ENCODE measurements around the gene LIPC. TPM values are rescaled to one million over a fixed set of nuclear protein-coding genes. Genes with fewer than 3 reads are reported as not detected.

LIPC gene
- total and polyA plus RNA-seq, 2 experiments from 2014 or later, result 0.43 to 0.63 TPM

GRCh38 chr15:58423831-58424608, 7.8 kb upstream of the LIPC start:
- no peaks in the 10 kb centered on the region for H4K20me1 ChIP-seq (ENCODE audit: insufficient read depth)
- H3K36me3 ChIP-seq (ENCODE audit: low read depth), result no peaks in the 10 kb centered on the region
- H3K4me2 ChIP-seq (ENCODE audit: unreplicated experiment), result peak overlapping the region; percentile 17
- 7 to 8% methylated on average over 9 of the region's 9 CpGs for WGBS, 2 experiments (ENCODE audit: low coverage in 1 of 2, low lambda C conversion rate in 2 of 2, missing lambda C conversion rate in 2 of 2)
- H2AFZ ChIP-seq, result peak overlapping the region; percentile 74
- no peaks in the 10 kb centered on the region for H3K9me3 ChIP-seq (ENCODE audit: low read depth)
- peak; percentile 84 for DNase-seq
- H3K4me1 ChIP-seq (ENCODE audit: insufficient read depth), result peaks cover 11% of the 10 kb centered on the region
- no peaks in the 10 kb centered on the region for H3K27me3 ChIP-seq (replicated peaks; ENCODE audit: insufficient read depth)
- H3K4me3 ChIP-seq, result no peak overlapping the region
- H3K27ac ChIP-seq, result peak overlapping the region; percentile 48
- TF ChIP-seq EZH2phosphoT487 (IDR thresholded peaks at IDR 0.05; ENCODE audit: insufficient read depth, low read depth) (no peak), EZH2 (IDR thresholded peaks at IDR 0.05; ENCODE audit: insufficient read depth, poor library complexity, severe bottlenecking) (no peak)
- H3K9me2 ChIP-seq (ENCODE audit: insufficient read depth), result no peaks in the 10 kb centered on the region
- peak overlapping the region; percentile 50 for H3K9ac ChIP-seq
- H3K79me2 ChIP-seq (ENCODE audit: insufficient read depth), result no peaks in the 10 kb centered on the region
- in situ Hi-C loops (cut with MboI), result no loop called here
- H3F3A ChIP-seq (ENCODE audit: insufficient read depth), result peaks cover 9% of the 10 kb centered on the region; the same call in 1 of the 2 replicates

GRCh38 chr15:58424722-58425121, 7.1 kb upstream of the LIPC start:
- H3K4me2 ChIP-seq (ENCODE audit: unreplicated experiment), result no peak overlapping the region
- DNase-seq, result no peak
- no peak overlapping the region for H3K27ac ChIP-seq
- in situ Hi-C loops (cut with MboI), result no loop called here
- H2AFZ ChIP-seq, result peak overlapping the region; percentile 74
- no peaks in the 10 kb centered on the region for H3K9me3 ChIP-seq (ENCODE audit: low read depth)
- H3F3A ChIP-seq (ENCODE audit: insufficient read depth), result peaks cover 9% of the 10 kb centered on the region; the same call in 1 of the 2 replicates
- TF ChIP-seq EZH2 (IDR thresholded peaks at IDR 0.05; ENCODE audit: insufficient read depth, poor library complexity, severe bottlenecking) (no peak), EZH2phosphoT487 (IDR thresholded peaks at IDR 0.05; ENCODE audit: insufficient read depth, low read depth) (no peak)
- H3K36me3 ChIP-seq (ENCODE audit: low read depth), result no peaks in the 10 kb centered on the region
- no peaks in the 10 kb centered on the region for H3K27me3 ChIP-seq (replicated peaks; ENCODE audit: insufficient read depth)
- WGBS, 2 experiments (ENCODE audit: low coverage in 1 of 2, low lambda C conversion rate in 2 of 2, missing lambda C conversion rate in 2 of 2), result 88 to 89% methylated on average over 5 of the region's 5 CpGs
- H3K4me3 ChIP-seq, result no peak overlapping the region
- H4K20me1 ChIP-seq (ENCODE audit: insufficient read depth), result no peaks in the 10 kb centered on the region
- H3K9ac ChIP-seq, result no peak overlapping the region; the same call in 1 of the 2 replicates
- peaks cover 11% of the 10 kb centered on the region for H3K4me1 ChIP-seq (ENCODE audit: insufficient read depth)
- H3K9me2 ChIP-seq (ENCODE audit: insufficient read depth), result no peaks in the 10 kb centered on the region
- H3K79me2 ChIP-seq (ENCODE audit: insufficient read depth), result no peaks in the 10 kb centered on the region

GRCh38 chr15:58425185-58425584, 6.6 kb upstream of the LIPC start:
- peaks cover 9% of the 10 kb centered on the region; the same call in 1 of the 2 replicates for H3F3A ChIP-seq (ENCODE audit: insufficient read depth)
- H3K36me3 ChIP-seq (ENCODE audit: low read depth), result no peaks in the 10 kb centered on the region
- in situ Hi-C loops (cut with MboI), result no loop called here
- H3K9me2 ChIP-seq (ENCODE audit: insufficient read depth), result no peaks in the 10 kb centered on the region
- H3K79me2 ChIP-seq (ENCODE audit: insufficient read depth), result no peaks in the 10 kb centered on the region
- no peak for DNase-seq
- H3K4me3 ChIP-seq, result no peak overlapping the region
- H4K20me1 ChIP-seq (ENCODE audit: insufficient read depth), result no peaks in the 10 kb centered on the region
- H3K27ac ChIP-seq, result no peak overlapping the region
- H3K9ac ChIP-seq, result no peak overlapping the region
- 43 to 57% methylated on average over 3 of the region's 3 CpGs for WGBS, 2 experiments (ENCODE audit: low coverage in 1 of 2, low lambda C conversion rate in 2 of 2, missing lambda C conversion rate in 2 of 2)
- no peaks in the 10 kb centered on the region for H3K27me3 ChIP-seq (replicated peaks; ENCODE audit: insufficient read depth)
- no peak for TF ChIP-seq EZH2phosphoT487 (IDR thresholded peaks at IDR 0.05; ENCODE audit: insufficient read depth, low read depth)
- no peak for TF ChIP-seq EZH2 (IDR thresholded peaks at IDR 0.05; ENCODE audit: insufficient read depth, poor library complexity, severe bottlenecking)
- peaks cover 11% of the 10 kb centered on the region for H3K4me1 ChIP-seq (ENCODE audit: insufficient read depth)
- H3K4me2 ChIP-seq (ENCODE audit: unreplicated experiment), result no peak overlapping the region
- no peak overlapping the region for H2AFZ ChIP-seq
- H3K9me3 ChIP-seq (ENCODE audit: low read depth), result no peaks in the 10 kb centered on the region

GRCh38 chr15:58425834-58426233, 6.0 kb upstream of the LIPC start:
- no peak overlapping the region for H3K4me2 ChIP-seq (ENCODE audit: unreplicated experiment)
- in situ Hi-C loops (cut with MboI), result no loop called here
- no peaks in the 10 kb centered on the region for H4K20me1 ChIP-seq (ENCODE audit: insufficient read depth)
- 13 to 16% methylated on average over 1 of the region's 1 CpG for WGBS, 2 experiments (ENCODE audit: low coverage in 1 of 2, low lambda C conversion rate in 2 of 2, missing lambda C conversion rate in 2 of 2)
- DNase-seq, result no peak
- H3K27me3 ChIP-seq (replicated peaks; ENCODE audit: insufficient read depth), result no peaks in the 10 kb centered on the region
- H2AFZ ChIP-seq, result no peak overlapping the region
- no peak overlapping the region for H3K4me3 ChIP-seq
- TF ChIP-seq EZH2phosphoT487 (IDR thresholded peaks at IDR 0.05; ENCODE audit: insufficient read depth, low read depth), result no peak
- TF ChIP-seq EZH2 (IDR thresholded peaks at IDR 0.05; ENCODE audit: insufficient read depth, poor library complexity, severe bottlenecking), result no peak
- H3K79me2 ChIP-seq (ENCODE audit: insufficient read depth), result no peaks in the 10 kb centered on the region
- no peaks in the 10 kb centered on the region for H3K9me3 ChIP-seq (ENCODE audit: low read depth)
- H3K9me2 ChIP-seq (ENCODE audit: insufficient read depth), result no peaks in the 10 kb centered on the region
- H3K36me3 ChIP-seq (ENCODE audit: low read depth), result no peaks in the 10 kb centered on the region
- H3K27ac ChIP-seq, result no peak overlapping the region
- no peak overlapping the region for H3K9ac ChIP-seq
- peaks cover 11% of the 10 kb centered on the region for H3K4me1 ChIP-seq (ENCODE audit: insufficient read depth)
- peaks cover 9% of the 10 kb centered on the region; the same call in 1 of the 2 replicates for H3F3A ChIP-seq (ENCODE audit: insufficient read depth)

Measured in GM23248 (cell line).